ENCODE results near the gene TTLL11. TPM values are rescaled to one million over a fixed set of nuclear protein-coding genes. Genes with fewer than 3 reads are reported as not detected.

TTLL11 gene
- total RNA-seq, 2 experiments from 2014 or later = 3.3 to 6.9 TPM

DNA sequence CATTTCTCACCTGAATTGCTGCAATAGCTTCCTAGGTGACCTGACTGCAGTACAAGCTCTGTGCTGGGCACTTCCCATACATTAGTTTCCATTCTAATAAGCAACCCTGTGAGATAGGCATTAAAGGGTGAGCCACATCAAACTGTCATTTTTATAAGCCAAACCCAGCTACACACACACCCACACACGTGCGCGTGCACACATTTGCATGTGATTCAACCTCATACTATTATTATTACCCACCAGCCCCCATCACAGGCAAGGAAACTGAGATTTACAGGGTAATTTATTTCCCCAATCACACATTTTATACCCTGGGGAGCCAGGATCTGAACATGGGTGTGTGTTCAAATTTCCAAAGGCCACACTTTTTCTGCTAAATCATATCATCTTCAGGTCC is 93.6 kb downstream of the TTLL11 start:
- intact Hi-C loops (cut with micrococcal nuclease; ENCODE audit: unreplicated experiment) = no loop called here
- no TSS peak for BruUV-seq (replicated peaks)
- Histone ChIP-seq H3K4me2 (ENCODE audit: low read length) (peak overlapping the region; percentile 42; the same call in 1 of the 2 replicates), H3K27ac (ENCODE audit: low read depth, low read length, poor library complexity, severe bottlenecking) (no peak overlapping the region), H3K79me2 (ENCODE audit: insufficient read depth, low read depth, low read length) (no peaks in the 10 kb centered on the region), H3K4me1 (ENCODE audit: insufficient read depth, low read length, poor library complexity, severe bottlenecking) (peaks cover 11% of the 10 kb centered on the region), H3K9me2 (ENCODE audit: insufficient read depth, low read length) (no peaks in the 10 kb centered on the region), H4K20me1 (ENCODE audit: insufficient read depth, low read length) (no peaks in the 10 kb centered on the region), H3K4me3 (ENCODE audit: low read depth, low read length, poor library complexity, severe bottlenecking) (no peak overlapping the region), H3K9me3 (ENCODE audit: low read length) (no peaks in the 10 kb centered on the region), H2AFZ (ENCODE audit: low read length) (no peak overlapping the region; the same call in 1 of the 2 replicates), H3K36me3 (ENCODE audit: insufficient read depth, low read length) (no peaks in the 10 kb centered on the region)
- TF ChIP-seq CTCF (conservative IDR thresholded peaks at IDR 0.05; ENCODE audit: low read length) = no peak
- TF ChIP-seq EZH2phosphoT487 (IDR thresholded peaks at IDR 0.05; ENCODE audit: borderline replicate concordance, low read depth, low read length) = no peak
- no peak for DNase-seq (ENCODE audit: low spot score)
- ChIA-PET CTCF (ENCODE audit: unreplicated experiment) (no interaction called here), POLR2A (interaction anchor here (0.8 kb wide), 1 partner anchor 13 kb away, joined by 4 read pairs; no protein-coding TSS in a partner anchor)

DNA sequence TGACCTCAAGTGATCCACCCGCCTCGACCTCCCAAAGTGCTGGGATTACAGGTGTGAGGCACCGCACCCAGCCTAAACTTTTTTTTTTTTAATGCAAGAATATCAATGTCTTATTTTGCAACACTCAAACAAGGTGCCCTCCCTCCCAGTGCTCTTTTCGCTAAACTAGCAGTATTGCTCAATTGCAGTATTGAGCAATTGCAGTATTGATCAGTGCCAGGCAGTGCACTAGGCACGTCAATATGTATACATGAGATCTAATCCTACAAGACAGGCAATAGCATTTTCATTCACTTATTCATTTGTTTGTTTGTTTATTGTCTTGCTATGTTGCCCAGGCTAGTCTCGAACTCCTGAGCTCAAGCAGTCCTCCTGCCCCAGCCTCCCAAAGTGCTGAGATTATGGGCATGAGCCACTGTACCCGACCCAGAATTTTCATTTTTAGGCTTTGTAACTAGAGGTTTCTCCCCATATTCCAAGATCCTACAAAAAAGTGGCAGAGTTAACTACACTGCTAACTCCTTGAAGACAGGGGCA is 94.5 kb downstream of the TTLL11 start:
- TF ChIP-seq EZH2phosphoT487 (IDR thresholded peaks at IDR 0.05; ENCODE audit: borderline replicate concordance, low read depth, low read length) = no peak
- no peak for TF ChIP-seq CTCF (conservative IDR thresholded peaks at IDR 0.05; ENCODE audit: low read length)
- no peak for DNase-seq (ENCODE audit: low spot score)
- no peaks in the 10 kb centered on the region for H4K20me1 ChIP-seq (ENCODE audit: insufficient read depth, low read length)
- H3K9me3 ChIP-seq (ENCODE audit: low read length) = no peaks in the 10 kb centered on the region
- no TSS peak for BruUV-seq (replicated peaks)
- intact Hi-C loops (cut with micrococcal nuclease; ENCODE audit: unreplicated experiment) = no loop called here
- H2AFZ ChIP-seq (ENCODE audit: low read length) = no peak overlapping the region
- H3K79me2 ChIP-seq (ENCODE audit: insufficient read depth, low read depth, low read length) = no peaks in the 10 kb centered on the region
- POLR2A ChIA-PET = interaction anchor here (0.8 to 1.1 kb wide), 2 partner anchors 14 to 23 kb away, joined by 3 to 4 read pairs; no protein-coding TSS in a partner anchor
- CTCF ChIA-PET (ENCODE audit: unreplicated experiment) = interaction anchor here (0.5 kb wide), 1 partner anchor 185 kb away, joined by 5 read pairs; no protein-coding TSS in a partner anchor
- H3K27ac ChIP-seq (ENCODE audit: low read depth, low read length, poor library complexity, severe bottlenecking) = no peak overlapping the region
- H3K4me1 ChIP-seq (ENCODE audit: insufficient read depth, low read length, poor library complexity, severe bottlenecking) = peaks cover 16% of the 10 kb centered on the region
- H3K4me3 ChIP-seq (ENCODE audit: low read depth, low read length, poor library complexity, severe bottlenecking) = no peak overlapping the region
- H3K4me2 ChIP-seq (ENCODE audit: low read length) = no peak overlapping the region
- no peaks in the 10 kb centered on the region for H3K9me2 ChIP-seq (ENCODE audit: insufficient read depth, low read length)
- no peaks in the 10 kb centered on the region for H3K36me3 ChIP-seq (ENCODE audit: insufficient read depth, low read length)

GRCh38 chr9:121997791-121998190 is 95.3 kb downstream of the TTLL11 start:
- no peaks in the 10 kb centered on the region for H3K9me3 ChIP-seq (ENCODE audit: low read length)
- H3K4me1 ChIP-seq (ENCODE audit: insufficient read depth, low read length, poor library complexity, severe bottlenecking) = peaks cover 22% of the 10 kb centered on the region
- no peaks in the 10 kb centered on the region for H3K36me3 ChIP-seq (ENCODE audit: insufficient read depth, low read length)
- no peaks in the 10 kb centered on the region for H4K20me1 ChIP-seq (ENCODE audit: insufficient read depth, low read length)
- H3K4me2 ChIP-seq (ENCODE audit: low read length) = no peak overlapping the region
- H2AFZ ChIP-seq (ENCODE audit: low read length) = no peak overlapping the region
- H3K79me2 ChIP-seq (ENCODE audit: insufficient read depth, low read depth, low read length) = no peaks in the 10 kb centered on the region
- ChIA-PET CTCF (ENCODE audit: unreplicated experiment) (interaction anchor here (0.5 to 1.0 kb wide), 2 partner anchors 184 to 851 kb away, joined by 3 to 5 read pairs; no protein-coding TSS in a partner anchor), POLR2A (interaction anchor here (1.1 kb wide), 1 partner anchor 22 kb away, joined by 3 read pairs; no protein-coding TSS in a partner anchor)
- no peak for DNase-seq (ENCODE audit: low spot score)
- BruUV-seq (replicated peaks) = no TSS peak
- H3K4me3 ChIP-seq (ENCODE audit: low read depth, low read length, poor library complexity, severe bottlenecking) = no peak overlapping the region
- no peak overlapping the region for H3K27ac ChIP-seq (ENCODE audit: low read depth, low read length, poor library complexity, severe bottlenecking)
- no peaks in the 10 kb centered on the region for H3K9me2 ChIP-seq (ENCODE audit: insufficient read depth, low read length)
- intact Hi-C loops (cut with micrococcal nuclease; ENCODE audit: unreplicated experiment) = no loop called here
- TF ChIP-seq EZH2phosphoT487 (IDR thresholded peaks at IDR 0.05; ENCODE audit: borderline replicate concordance, low read depth, low read length) (no peak), CTCF (conservative IDR thresholded peaks at IDR 0.05; ENCODE audit: low read length) (no peak)
